Smooth muscle cell (in vitro differentiated cells): ENCODE results near the gene CRIP2. TPM values are rescaled to one million over a fixed set of nuclear protein-coding genes. Genes with fewer than 3 reads are reported as not detected.

Experiments used
- DNase-seq: peaks from one replicate; lab custom pipeline; 2025; ENCODE audit not compliant: unreplicated experiment; lab: John Stamatoyannopoulos, UW
- H2AFZ ChIP-seq: fragments of 200-600 bp; sonication (generic); 2 replicates; pipeline ENCODE4 v1.6.0; 2016; ENCODE audit warnings: antibody characterized with exemption, low read depth, mild to moderate bottlenecking
- H3F3A ChIP-seq: fragments of 200-600 bp; sonication (generic); 2 replicates; pipeline ENCODE4 v1.6.0; 2017; ENCODE audit warnings: antibody characterized with exemption, low read depth
- H3K27ac ChIP-seq: fragments of 200-600 bp; sonication (generic); 2 replicates; pipeline ENCODE4 v1.5.1; 2016; ENCODE audit warnings: low read depth, mild to moderate bottlenecking
- H3K27me3 ChIP-seq: fragments of 200-600 bp; sonication (generic); 2 replicates; pipeline ENCODE4 v1.6.1; 2016; ENCODE audit warnings: low read depth, mild to moderate bottlenecking
- H3K36me3 ChIP-seq: fragments of 200-600 bp; sonication (generic); 2 replicates; pipeline ENCODE4 v1.5.1; 2016; ENCODE audit warnings: low read depth
- H3K4me1 ChIP-seq: fragments of 200-600 bp; sonication (generic); 2 replicates; pipeline ENCODE4 v1.5.1; 2016; ENCODE audit warnings: low read depth
- H3K4me2 ChIP-seq: fragments of 200-600 bp; sonication (generic); 2 replicates; pipeline ENCODE4 v1.6.0; 2016; ENCODE audit warnings: mild to moderate bottlenecking
- H3K4me3 ChIP-seq: fragments of 200-600 bp; sonication (generic); 2 replicates; pipeline ENCODE4 v1.5.1; 2016; ENCODE audit warnings: mild to moderate bottlenecking
- H3K79me2 ChIP-seq: fragments of 200-600 bp; sonication (generic); 2 replicates; pipeline ENCODE4 v1.6.0; 2016; ENCODE audit warnings: low read depth, mild to moderate bottlenecking
- H3K9ac ChIP-seq: fragments of 200-600 bp; sonication (generic); 2 replicates; pipeline ENCODE4 v1.6.0; 2016; ENCODE audit warnings: low read depth
- H3K9me3 ChIP-seq: fragments of 200-600 bp; sonication (generic); replicated peaks from 2 replicates; pipeline ENCODE4 v1.5.1; 2016; ENCODE audit warnings: low read depth
- H4K20me1 ChIP-seq: fragments of 200-600 bp; sonication (generic); 2 replicates; pipeline ENCODE4 v1.6.0; 2016; ENCODE audit warnings: low read depth
- WGBS: methylation state at CpG from one replicate; pipeline ENCODE4 v1.1.7; 2016; ENCODE audit warnings: low lambda C conversion rate; 5-methylcytosine and 5-hydroxymethylcytosine counted together
- polyA plus RNA-seq: library from polyadenylated mRNA; unstranded; fragments of >200 nt; fragmentation: Nextera tagmentation; extraction: Ambion mirVana; gene quantifications from 2 replicates; pipeline ENCODE4 v1.2.1, GENCODE V29; 2016
- total RNA-seq: library from RNA; depleted of rRNA; stranded (reverse); fragments of >200 nt; gene quantifications from 2 replicates; pipeline ENCODE4 v1.2.3, GENCODE V29; 2014
- TF ChIP-seq, protein P1 (sequence below): fragments of 200-600 bp; sonication (generic); IDR thresholded peaks from 2 replicates; pipeline ENCODE4 v1.5.1; 2017; ENCODE audit warnings: borderline replicate concordance, mild to moderate bottlenecking, antibody characterized with exemption; ENCODE audit not compliant: insufficient read depth, poor library complexity, severe bottlenecking

The CRIP2 gene
- total and polyA plus RNA-seq, 2 experiments from 2014 or later = 14.1 to 38.1 TPM

DNA sequence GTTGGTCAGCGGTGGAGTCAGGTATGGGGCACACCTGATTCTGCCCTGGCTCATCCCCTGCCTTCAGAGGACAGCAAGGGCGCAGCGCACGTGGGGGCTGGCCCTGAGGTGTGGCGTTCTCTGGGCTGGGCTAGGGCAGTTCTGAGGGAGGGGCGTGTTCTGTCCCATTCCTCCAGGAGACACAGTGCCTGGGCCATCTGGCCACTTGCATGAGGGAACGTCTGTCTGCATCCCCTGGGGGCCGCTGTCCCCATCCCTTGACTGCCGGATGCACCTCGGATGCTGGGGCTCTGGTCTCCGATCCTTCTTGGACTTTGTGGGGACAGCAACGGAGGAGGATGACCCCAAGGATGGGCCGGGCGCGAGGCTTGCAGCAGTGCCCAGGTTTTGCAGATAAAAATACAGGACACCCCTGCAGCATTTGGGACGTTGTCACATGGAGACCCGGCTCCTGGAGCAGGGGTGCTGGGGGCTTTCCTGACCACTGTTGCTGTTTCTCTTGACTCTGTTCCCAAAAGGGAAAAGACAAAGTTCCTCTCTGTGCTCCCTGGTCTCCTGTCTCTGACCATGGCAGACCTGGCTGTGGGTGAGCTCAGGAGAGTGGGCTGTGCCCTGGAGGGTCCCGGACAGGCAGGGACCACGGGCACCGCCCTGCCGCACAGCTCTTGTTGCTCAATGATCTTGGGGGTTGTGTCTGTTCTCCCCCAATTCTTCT is 48.0 kb upstream of the CRIP2 start:
- Histone ChIP-seq H3K4me2 (no peak overlapping the region), H3K79me2 (peaks cover 88% of the 10 kb centered on the region), H3K27ac (no peak overlapping the region), H3K4me1 (no peaks in the 10 kb centered on the region), H3K27me3 (no peaks in the 10 kb centered on the region), H3K9me3 (no peaks in the 10 kb centered on the region), H3K36me3 (no peaks in the 10 kb centered on the region), H3K4me3 (no peak overlapping the region), H3F3A (no peaks in the 10 kb centered on the region), H2AFZ (no peak overlapping the region), H3K9ac (no peak overlapping the region), H4K20me1 (peaks cover 83% of the 10 kb centered on the region)
- no peak for DNase-seq
- TF ChIP-seq, protein P1, sequence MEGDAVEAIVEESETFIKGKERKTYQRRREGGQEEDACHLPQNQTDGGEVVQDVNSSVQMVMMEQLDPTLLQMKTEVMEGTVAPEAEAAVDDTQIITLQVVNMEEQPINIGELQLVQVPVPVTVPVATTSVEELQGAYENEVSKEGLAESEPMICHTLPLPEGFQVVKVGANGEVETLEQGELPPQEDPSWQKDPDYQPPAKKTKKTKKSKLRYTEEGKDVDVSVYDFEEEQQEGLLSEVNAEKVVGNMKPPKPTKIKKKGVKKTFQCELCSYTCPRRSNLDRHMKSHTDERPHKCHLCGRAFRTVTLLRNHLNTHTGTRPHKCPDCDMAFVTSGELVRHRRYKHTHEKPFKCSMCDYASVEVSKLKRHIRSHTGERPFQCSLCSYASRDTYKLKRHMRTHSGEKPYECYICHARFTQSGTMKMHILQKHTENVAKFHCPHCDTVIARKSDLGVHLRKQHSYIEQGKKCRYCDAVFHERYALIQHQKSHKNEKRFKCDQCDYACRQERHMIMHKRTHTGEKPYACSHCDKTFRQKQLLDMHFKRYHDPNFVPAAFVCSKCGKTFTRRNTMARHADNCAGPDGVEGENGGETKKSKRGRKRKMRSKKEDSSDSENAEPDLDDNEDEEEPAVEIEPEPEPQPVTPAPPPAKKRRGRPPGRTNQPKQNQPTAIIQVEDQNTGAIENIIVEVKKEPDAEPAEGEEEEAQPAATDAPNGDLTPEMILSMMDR = no peak
- WGBS = 95% methylated on average over 21 of the region's 21 CpGs

GRCh38 chr14:105427412-105427811 is 47.2 kb upstream of the CRIP2 start:
- peaks cover 88% of the 10 kb centered on the region for H3K79me2 ChIP-seq
- H3K27me3 ChIP-seq = no peaks in the 10 kb centered on the region
- WGBS = 96% methylated on average over 10 of the region's 10 CpGs
- H3K9me3 ChIP-seq = no peaks in the 10 kb centered on the region
- no peak for DNase-seq
- H3K4me3 ChIP-seq = no peak overlapping the region
- no peak overlapping the region for H2AFZ ChIP-seq
- H3K36me3 ChIP-seq = no peaks in the 10 kb centered on the region
- H3F3A ChIP-seq = no peaks in the 10 kb centered on the region
- TF ChIP-seq, protein P1 = no peak
- no peaks in the 10 kb centered on the region for H3K4me1 ChIP-seq
- no peak overlapping the region for H3K4me2 ChIP-seq
- no peak overlapping the region for H3K9ac ChIP-seq
- H3K27ac ChIP-seq = no peak overlapping the region
- peaks cover 82% of the 10 kb centered on the region for H4K20me1 ChIP-seq

DNA sequence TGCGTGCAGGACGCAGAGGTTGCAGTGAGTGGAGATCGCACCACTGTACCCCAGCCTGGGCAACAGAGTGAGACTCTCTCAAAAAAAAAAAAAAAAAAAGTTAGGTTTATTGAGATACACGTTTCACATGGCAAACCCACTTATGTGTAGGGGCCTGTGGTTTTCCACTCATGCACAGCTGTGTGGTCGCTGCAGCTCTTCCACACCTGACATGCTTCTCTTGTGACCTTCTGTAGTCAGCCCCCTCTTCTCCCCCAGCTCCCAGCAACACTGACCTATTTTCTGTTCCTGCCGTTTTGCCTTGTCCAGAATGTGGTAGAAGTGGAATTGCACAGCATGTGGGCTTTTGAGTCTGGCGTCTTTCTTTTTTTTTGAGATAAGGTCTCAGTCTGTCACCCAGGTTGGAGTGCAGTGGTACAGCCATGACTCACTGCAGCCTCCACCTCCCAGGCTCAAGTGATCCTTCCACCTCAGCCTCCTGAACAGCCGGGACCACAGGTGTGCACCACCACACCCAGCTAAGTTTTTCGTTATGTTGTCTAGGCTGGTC is 46.6 kb upstream of the CRIP2 start:
- Histone ChIP-seq H3F3A (no peaks in the 10 kb centered on the region), H3K4me1 (no peaks in the 10 kb centered on the region), H3K9ac (no peak overlapping the region), H3K9me3 (no peaks in the 10 kb centered on the region), H3K27me3 (no peaks in the 10 kb centered on the region), H3K36me3 (no peaks in the 10 kb centered on the region), H3K27ac (no peak overlapping the region), H3K4me2 (no peak overlapping the region), H4K20me1 (peaks cover 82% of the 10 kb centered on the region), H3K4me3 (no peak overlapping the region), H2AFZ (no peak overlapping the region), H3K79me2 (peaks cover 88% of the 10 kb centered on the region)
- TF ChIP-seq, protein P1 = no peak
- 96% methylated on average over 9 of the region's 9 CpGs for WGBS
- DNase-seq = no peak

- TF ChIP-seq, protein P1 = no peak
- DNase-seq = no peak
- peaks cover 88% of the 10 kb centered on the region for H3K79me2 ChIP-seq
- no peak overlapping the region for H3K27ac ChIP-seq
- H3K4me2 ChIP-seq = no peak overlapping the region
- WGBS = 97% methylated on average over 6 of the region's 6 CpGs
- H3K4me3 ChIP-seq = no peak overlapping the region
- no peaks in the 10 kb centered on the region for H3K27me3 ChIP-seq
- peaks cover 84% of the 10 kb centered on the region for H4K20me1 ChIP-seq
- no peak overlapping the region for H3K9ac ChIP-seq
- no peaks in the 10 kb centered on the region for H3K4me1 ChIP-seq
- H3K9me3 ChIP-seq = no peaks in the 10 kb centered on the region
- no peaks in the 10 kb centered on the region for H3K36me3 ChIP-seq
- H3F3A ChIP-seq = no peaks in the 10 kb centered on the region
- H2AFZ ChIP-seq = no peak overlapping the region
Observed at GRCh38 chr14:105430042-105430441, 44.6 kb upstream of the CRIP2 start.
